ENCODE results near the gene SLC40A1.

DNA sequence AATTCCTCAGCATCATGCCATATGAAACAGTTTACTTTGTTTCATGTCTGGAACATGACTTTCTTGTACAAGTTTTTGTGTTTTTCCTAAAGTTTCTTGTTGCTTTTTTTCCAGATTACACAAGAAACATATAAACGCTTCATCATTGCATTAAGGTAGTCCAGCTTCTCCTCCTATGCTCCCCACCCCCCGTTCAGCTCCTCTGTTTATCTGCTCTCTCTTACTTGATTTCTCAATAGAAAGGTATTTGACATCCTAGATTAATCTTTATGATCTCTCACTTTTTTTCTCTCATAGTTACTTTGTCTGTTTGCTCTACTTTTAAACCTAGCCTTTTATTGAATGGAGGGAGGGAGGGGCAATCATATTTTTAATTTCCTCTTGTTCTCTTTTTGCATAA is 25.4 kb downstream of the SLC40A1 start:
- TF ChIP-seq CBX5 (IDR thresholded peaks at IDR 0.05; ENCODE audit: low read depth): no peak
- TF ChIP-seq TAF1 (IDR thresholded peaks at IDR 0.05; ENCODE audit: borderline replicate concordance, low read depth, low read length): no peak
- TF ChIP-seq ASH2L (IDR thresholded peaks at IDR 0.05; ENCODE audit: borderline replicate concordance, low read depth): no peak

Data from GM12878 (cell line).